IPS-NIHi7 (cell line): ENCODE data around the gene TCF19.
"Not testable (repeated sequence)": the region's sequence is repeated elsewhere in the genome, so short reads cannot be mapped to it uniquely, and the experiment has no call there.

ENCODE experiments used
- DNase-seq: peaks from one replicate; pipeline ENCODE4 v3.0.0; 2012; ENCODE audit warnings: mixed read lengths; ENCODE audit errors: extremely low spot score

Gene TCF19

GRCh38 chr6:31179896-31180295 is 21.5 kb downstream of the TCF19 start:
- DNase-seq = no peak

- peak; percentile 72 for DNase-seq
Measured at GRCh38 chr6:31180500-31180899, 22.1 kb downstream of the TCF19 start.

- not testable (repeated sequence) for DNase-seq
Measured at GRCh38 chr6:31183287-31183686, 24.9 kb downstream of the TCF19 start.

- not testable (repeated sequence) for DNase-seq
Measured at GRCh38 chr6:31183859-31184258, 25.5 kb downstream of the TCF19 start.

GRCh38 chr6:31185695-31186051 is 27.3 kb downstream of the TCF19 start:
- not testable (repeated sequence) for DNase-seq

- DNase-seq = no peak
Measured at GRCh38 chr6:31186052-31186734, 27.8 kb downstream of the TCF19 start.

GRCh38 chr6:31187780-31188194 is 29.4 kb downstream of the TCF19 start:
- DNase-seq = no peak

- not testable (repeated sequence) for DNase-seq
Measured at GRCh38 chr6:31189223-31189622, 30.8 kb downstream of the TCF19 start.

GRCh38 chr6:31190488-31190887 is 32.1 kb downstream of the TCF19 start:
- no peak for DNase-seq

- peak; percentile 69 for DNase-seq
Measured at GRCh38 chr6:31192431-31193105, 34.2 kb downstream of the TCF19 start.

GRCh38 chr6:31193206-31193605 is 34.8 kb downstream of the TCF19 start:
- no peak for DNase-seq

- DNase-seq = no peak
Measured at GRCh38 chr6:31194061-31194834, 35.9 kb downstream of the TCF19 start.

GRCh38 chr6:31195308-31195979 is 37.1 kb downstream of the TCF19 start:
- DNase-seq = not testable (repeated sequence)

GRCh38 chr6:31196251-31197022 is 38.0 kb downstream of the TCF19 start:
- not testable (repeated sequence) for DNase-seq

GRCh38 chr6:31197559-31198305 is 39.3 kb downstream of the TCF19 start:
- peak; percentile 47 for DNase-seq

GRCh38 chr6:31199105-31199452 is 40.7 kb downstream of the TCF19 start:
- not testable (repeated sequence) for DNase-seq

GRCh38 chr6:31202259-31203166 is 44.1 kb downstream of the TCF19 start:
- DNase-seq = no peak

GRCh38 chr6:31203345-31203979 is 45.1 kb downstream of the TCF19 start:
- DNase-seq = no peak

- DNase-seq = no peak
Measured at GRCh38 chr6:31204751-31205145, 46.4 kb downstream of the TCF19 start.
